ENCODE measurements around the gene PIGBOS1.
A peak's percentile ranks its signal among the peaks of the same experiment; 100 is the strongest.
"Not testable (repeated sequence)": the region's sequence is repeated elsewhere in the genome, so short reads cannot be mapped to it uniquely, and the experiment has no call there.

PIGBOS1 gene

GRCh38 chr15:55290528-55291057 lies 28.3 kb downstream of the PIGBOS1 start:
- DNase-seq = peak; percentile 82

GRCh38 chr15:55289746-55290527 lies 29.0 kb downstream of the PIGBOS1 start, which contains the start of gene RAB27A:
TSS of gene RAB27A (minus strand) at chr15:55289813. CDS start at chr15:55234934, 54,879 bp downstream.
- DNase-seq = peak; percentile 80

- peak; percentile 24 for DNase-seq
Measured at GRCh38 chr15:55289011-55289745, 29.7 kb downstream of the PIGBOS1 start.

GRCh38 chr15:55288006-55288717 lies 30.8 kb downstream of the PIGBOS1 start:
- DNase-seq = no peak

- DNase-seq = not testable (repeated sequence)
Measured at GRCh38 chr15:55286442-55287189, 32.3 kb downstream of the PIGBOS1 start.

GRCh38 chr15:55284426-55284825 lies 34.5 kb downstream of the PIGBOS1 start:
- DNase-seq = no peak

GRCh38 chr15:55283379-55284147 lies 35.4 kb downstream of the PIGBOS1 start:
- DNase-seq = no peak

GRCh38 chr15:55282284-55282833 lies 36.6 kb downstream of the PIGBOS1 start:
- DNase-seq = no peak

GRCh38 chr15:55281517-55282228 lies 37.2 kb downstream of the PIGBOS1 start:
- no peak for DNase-seq

- peak; percentile 19 for DNase-seq
Measured at GRCh38 chr15:55280589-55280988, 38.3 kb downstream of the PIGBOS1 start.

GRCh38 chr15:55279746-55280351 lies 39.1 kb downstream of the PIGBOS1 start:
- peak; percentile 60 for DNase-seq

- DNase-seq = no peak
Measured at GRCh38 chr15:55279100-55279745, 39.7 kb downstream of the PIGBOS1 start.

- no peak for DNase-seq
Measured at GRCh38 chr15:55277715-55278114, 41.2 kb downstream of the PIGBOS1 start.

- DNase-seq = peak; percentile 58
Measured at GRCh38 chr15:55277116-55277564, 41.8 kb downstream of the PIGBOS1 start.

- peak; percentile 9 for DNase-seq
Measured at GRCh38 chr15:55276324-55276723, 42.6 kb downstream of the PIGBOS1 start.

GRCh38 chr15:55270291-55270690 lies 48.6 kb downstream of the PIGBOS1 start:
- no peak for DNase-seq

- no peak for DNase-seq
Measured at GRCh38 chr15:55268176-55268695, 50.7 kb downstream of the PIGBOS1 start.

- peak; percentile 76 for DNase-seq
Measured at GRCh38 chr15:55267401-55268175, 51.3 kb downstream of the PIGBOS1 start.
